Ovary (tissue), 9 donors: ENCODE data around the gene SNCG. TPM values are rescaled to one million over a fixed set of nuclear protein-coding genes. Genes with fewer than 3 reads are reported as not detected.
A peak's percentile ranks its signal among the peaks of the same experiment; 100 is the strongest.

Experiments used
- DNase-seq, 5 donors: peaks; one replicate each; pipeline ENCODE4 v3.0.0-alpha.2; 2019 to 2020
- H3K27ac ChIP-seq, 2 donors: fragments of 200-600 bp; one replicate each; pipeline versions ENCODE4 v1.5.1 to v1.8.0; 2019 to 2022
- H3K27me3 ChIP-seq: fragments of 200-600 bp; one replicate; pipeline ENCODE4 v1.8.0; 2022
- H3K36me3 ChIP-seq: fragments of 200-600 bp; sonication (generic); one replicate; pipeline ENCODE4 v1.5.1; 2019
- H3K4me1 ChIP-seq: one replicate; pipeline ENCODE4 v1.8.1; 2013; ENCODE audit warnings: mild to moderate bottlenecking, moderate library complexity; ENCODE audit not compliant: insufficient read depth
- H3K4me3 ChIP-seq: fragments of 200-600 bp; sonication (generic); one replicate; pipeline ENCODE4 v1.5.1; 2017
- H3K9me3 ChIP-seq, 2 donors: fragments of 200-600 bp in 1 of 2; sonication (generic) in 1 of 2; one replicate each; pipeline versions ENCODE4 v1.5.1 to v1.8.1; 2013 to 2019; ENCODE audit warnings: mild to moderate bottlenecking in 1 of 2, moderate library complexity in 1 of 2
- CTCF ChIP-seq, 3 donors: fragments of 450-650 bp in 2 of 3; fragments of 200-600 bp in 1 of 3; IDR thresholded peaks; one replicate each; pipeline versions ENCODE4 v1.5.1 to v1.8.0; 2016 to 2022; ENCODE audit warnings: antibody characterized with exemption in 3 of 3, mild to moderate bottlenecking in 1 of 3
- EP300 ChIP-seq: sonication (generic); formaldehyde crosslinking; IDR thresholded peaks from one replicate; pipeline ENCODE4 v1.6.1; 2017; ENCODE audit warnings: antibody characterized with exemption
- POLR2A ChIP-seq: fragments of 450-650 bp; IDR thresholded peaks from one replicate; pipeline ENCODE4 v1.6.1; 2017; ENCODE audit warnings: antibody characterized with exemption, mild to moderate bottlenecking, moderate library complexity
- WGBS, 3 donors: extraction: QIAGEN DNeasy Blood & Tissue Kit in 1 of 3; methylation state at CpG; one replicate each; pipeline versions ENCODE4 v1.1.5 to v1.1.7; 2013 to 2017; 5-methylcytosine and 5-hydroxymethylcytosine counted together
- intact Hi-C, 4 donors: fragments of 100-400 bp; cut with DNase I; formaldehyde crosslinking; loops; one replicate each; pipeline versions ENCODE4 v1.11.0 to v1.15.1; 2022 to 2023
- polyA plus RNA-seq, 2 donors: library from polyadenylated mRNA; stranded (reverse); fragments of 200-250 nt in 1 of 2; fragments of 350-450 nt in 1 of 2; fragmentation: Illumina TruSeq in 1 of 2; extraction: RNeasy Lipid Tissue Mini Kit (QIAGEN cat#74804) in 1 of 2; gene quantifications; one replicate each; pipeline ENCODE4 v1.2.3, GENCODE V29; 2013 to 2014
- total RNA-seq, 7 donors: library from RNA; depleted of rRNA in 2 of 7; stranded (reverse); fragments of >200 nt in 2 of 7; fragmentation: NEBNext Ultra II Directional in 3 of 7; extraction: Animal tissue kit (Norgen Biotek cat#: 25700) in 3 of 7; gene quantifications; one replicate each; pipeline versions ENCODE4 v1.1.0 to v1.2.4, GENCODE V29; 2016 to 2023
- donor health status: DM: no; HTN: no; CAD: no; lungs with moderate emphysema.
- donor health status: DM: no; HTN: no; CAD: no.
- donor health status: Bipolar disorder and iron deficiency.
- donor health status: DM: yes; HTN: yes; CAD: no.
- donor health status: DM: no; HTN: no; CAD: no.
- donor health status: DM: yes; HTN: yes; CAD: no.

The SNCG gene
- total and polyA plus RNA-seq, 9 donors = 13.7 to 76.1 (median 41.9) TPM

GRCh38 chr10:86963341-86963919 is 5.0 kb downstream of the SNCG start:
- TF ChIP-seq CTCF (IDR thresholded peaks at IDR 0.05) = no peak
- no peak for TF ChIP-seq POLR2A
- TF ChIP-seq EP300 = no peak
- H3K4me1 ChIP-seq = peaks cover 30% of the 10 kb centered on the region

GRCh38 chr10:86964061-86964846 is 5.9 kb downstream of the SNCG start:
- Histone ChIP-seq H3K4me1 (peaks cover 23% of the 10 kb centered on the region), H3K36me3 (no peaks in the 10 kb centered on the region), H3K27me3 (no peaks in the 10 kb centered on the region), H3K9me3 (no peaks in the 10 kb centered on the region), H3K27ac (peak overlapping the region in 1 of 2 donors; percentile 43), H3K4me3 (no peak overlapping the region)
- intact Hi-C loops = loop anchor here in 1 of 4 donors (10.0 kb wide), 1 partner anchor 131 kb away; the partner anchor contains the start of genes GLUD1 and SHLD2
- TF ChIP-seq EP300 (no peak), POLR2A (no peak), CTCF (IDR thresholded peaks at IDR 0.05) (no peak)
- 71 to 86% (median 77%) methylated on average over 13 of the region's 13 CpGs for WGBS, 3 donors
- peak in 3 of 5 donors; percentile 20 to 40 (median 31) for DNase-seq

More at GRCh38 chr10:86963341-86963919, 5.0 kb downstream of the SNCG start:
- no peak overlapping the region for H3K27ac ChIP-seq
- no peaks in the 10 kb centered on the region for H3K9me3 ChIP-seq
- no peaks in the 10 kb centered on the region for H3K36me3 ChIP-seq
- DNase-seq = peak in 2 of 5 donors; percentile 15 to 17
- no peak overlapping the region for H3K4me3 ChIP-seq
- intact Hi-C loops = loop anchor here in 2 of 4 donors (1.0 to 10.0 kb wide), 2 partner anchors 21 to 131 kb away; partner anchors contain the start of genes GLUD1 (in 1 of the 2) and SHLD2 (in 1 of the 2)
- WGBS, 3 donors = 92 to 95% (median 93%) methylated on average over 12 of the region's 12 CpGs
- no peaks in the 10 kb centered on the region for H3K27me3 ChIP-seq

- peak in 2 of 5 donors; percentile 14 to 16 for DNase-seq
- H3K27me3 ChIP-seq = no peaks in the 10 kb centered on the region
- 35 to 48% (median 40%) methylated on average over 2 of the region's 2 CpGs for WGBS, 3 donors
- intact Hi-C loops = loop anchor here in 1 of 4 donors (10.0 kb wide), 1 partner anchor 130 kb away; the partner anchor contains the start of genes GLUD1 and SHLD2
- no peak for TF ChIP-seq POLR2A
- no peak for TF ChIP-seq CTCF (IDR thresholded peaks at IDR 0.05)
- H3K9me3 ChIP-seq = no peaks in the 10 kb centered on the region
- no peak overlapping the region for H3K4me3 ChIP-seq
- H3K4me1 ChIP-seq = peaks cover 21% of the 10 kb centered on the region
- peak overlapping the region in 1 of 2 donors; percentile 43 for H3K27ac ChIP-seq
- no peaks in the 10 kb centered on the region for H3K36me3 ChIP-seq
Measured at GRCh38 chr10:86964847-86965190, 6.4 kb downstream of the SNCG start.

GRCh38 chr10:86965986-86966654 is 7.7 kb downstream of the SNCG start:
- H3K27me3 ChIP-seq = no peaks in the 10 kb centered on the region
- H3K4me1 ChIP-seq = peaks cover 18% of the 10 kb centered on the region
- WGBS, 3 donors = 47 to 60% (median 50%) methylated on average over 10 to 11 of the region's 11 CpGs
- DNase-seq = no peak
- H3K36me3 ChIP-seq = no peaks in the 10 kb centered on the region
- peak overlapping the region; percentile 63 to 76 for H3K27ac ChIP-seq
- H3K4me3 ChIP-seq = no peak overlapping the region
- intact Hi-C loops = loop anchor here in 1 of 4 donors (2.0 to 10.0 kb wide), 2 partner anchors 27 to 129 kb away; partner anchors contain the start of genes GLUD1 and SHLD2
- TF ChIP-seq POLR2A (no peak), CTCF (IDR thresholded peaks at IDR 0.05) (no peak), EP300 (no peak)
- H3K9me3 ChIP-seq = no peaks in the 10 kb centered on the region
